ENCODE results near the gene POLR3F. TPM values are rescaled to one million over a fixed set of nuclear protein-coding genes. Genes with fewer than 3 reads are reported as not detected.
"Not testable (repeated sequence)": the region's sequence is repeated elsewhere in the genome, so short reads cannot be mapped to it uniquely, and the experiment has no call there.

Gene POLR3F
- total and polyA plus RNA-seq, 10 donors = 6.7 to 12.0 (median 7.7) TPM

- intact Hi-C loops (cut with DNase I; ENCODE audit: low total_unique reads) = no loop called here
- H3K36me3 ChIP-seq = peaks cover 2 to 89% (median 51%) of the 10 kb centered on the region in 6 donors
- WGBS, 5 donors = 89 to 96% (median 94%) methylated on average over 2 of the region's 2 CpGs
- DNase-seq = no peak
- no peak overlapping the region for H3K4me3 ChIP-seq
- no peaks in the 10 kb centered on the region for H3K27me3 ChIP-seq (replicated peaks in 1 of 7)
- no peak overlapping the region for H3K27ac ChIP-seq
- no peaks in the 10 kb centered on the region for H3K9me3 ChIP-seq
- no peaks in the 10 kb centered on the region for H3K4me1 ChIP-seq
- no peak for TF ChIP-seq POLR2A (IDR thresholded peaks at IDR 0.05)
- TF ChIP-seq POLR2AphosphoS5 (IDR thresholded peaks at IDR 0.05) = no peak
- no peak for TF ChIP-seq CTCF (IDR thresholded peaks at IDR 0.05 in 8 of 11, conservative IDR thresholded peaks at IDR 0.05 in 3 of 11)
Observed at GRCh38 chr20:18523066-18523465, 55.9 kb downstream of the POLR3F start.

- Histone ChIP-seq H3K27me3 (replicated peaks in 1 of 7) (no peaks in the 10 kb centered on the region), H3K9me3 (no peaks in the 10 kb centered on the region), H3K4me3 (no peak overlapping the region), H3K36me3 (peaks cover 2 to 96% (median 66%) of the 10 kb centered on the region in 6 donors), H3K27ac (no peak overlapping the region), H3K4me1 (no peaks in the 10 kb centered on the region)
- DNase-seq = no peak
- WGBS, 5 donors = 97 to 100% (median 100%) methylated on average over 1 of the region's 1 CpG
- no peak for TF ChIP-seq CTCF (IDR thresholded peaks at IDR 0.05 in 8 of 11, conservative IDR thresholded peaks at IDR 0.05 in 3 of 11)
- no peak for TF ChIP-seq POLR2AphosphoS5 (IDR thresholded peaks at IDR 0.05)
- no peak for TF ChIP-seq POLR2A (IDR thresholded peaks at IDR 0.05)
- intact Hi-C loops (cut with DNase I; ENCODE audit: low total_unique reads) = no loop called here
Observed at GRCh38 chr20:18524646-18525045, 57.5 kb downstream of the POLR3F start.

GRCh38 chr20:18526761-18527160, 59.6 kb downstream of the POLR3F start:
- intact Hi-C loops (cut with DNase I; ENCODE audit: low total_unique reads) = not testable (repeated sequence)
- WGBS, 5 donors = 82 to 89% (median 84%) methylated on average over 14 of the region's 14 CpGs

GRCh38 chr20:18527339-18527738, 60.1 kb downstream of the POLR3F start:
- H3K36me3 ChIP-seq = peaks cover 2 to 100% (median 86%) of the 10 kb centered on the region in 6 donors
- intact Hi-C loops (cut with DNase I; ENCODE audit: low total_unique reads) = no loop called here
- no peak overlapping the region for H3K4me3 ChIP-seq
- DNase-seq = no peak
- no peak overlapping the region for H3K27ac ChIP-seq
- H3K27me3 ChIP-seq (replicated peaks in 1 of 7) = no peaks in the 10 kb centered on the region
- no peak for TF ChIP-seq CTCF (IDR thresholded peaks at IDR 0.05 in 8 of 11, conservative IDR thresholded peaks at IDR 0.05 in 3 of 11)
- H3K9me3 ChIP-seq = no peaks in the 10 kb centered on the region
- WGBS, 5 donors = 94 to 99% (median 96%) methylated on average over 2 of the region's 2 CpGs
- no peaks in the 10 kb centered on the region for H3K4me1 ChIP-seq

More at GRCh38 chr20:18526761-18527160, 59.6 kb downstream of the POLR3F start:
- H3K27me3 ChIP-seq (replicated peaks in 1 of 7); H3K4me1 ChIP-seq; H3K27ac ChIP-seq; H3K4me3 ChIP-seq; DNase-seq; H3K9me3 ChIP-seq: not testable (repeated sequence)
- H3K36me3 ChIP-seq = peaks cover 2 to 100% (median 80%) of the 10 kb centered on the region in 6 donors

GRCh38 chr20:18527836-18528235, 60.6 kb downstream of the POLR3F start:
- no peaks in the 10 kb centered on the region for H3K4me1 ChIP-seq
- no peak for TF ChIP-seq POLR2AphosphoS5 (IDR thresholded peaks at IDR 0.05)
- TF ChIP-seq CTCF (IDR thresholded peaks at IDR 0.05 in 8 of 11, conservative IDR thresholded peaks at IDR 0.05 in 3 of 11) = no peak
- no peak for TF ChIP-seq POLR2A (IDR thresholded peaks at IDR 0.05)

More at GRCh38 chr20:18527836-18528235, 60.6 kb downstream of the POLR3F start:
- intact Hi-C loops (cut with DNase I; ENCODE audit: low total_unique reads) = no loop called here
- Histone ChIP-seq H3K9me3 (no peaks in the 10 kb centered on the region), H3K27ac (no peak overlapping the region), H3K27me3 (replicated peaks in 1 of 7) (no peaks in the 10 kb centered on the region), H3K36me3 (peaks cover 2 to 100% (median 91%) of the 10 kb centered on the region in 6 donors), H3K4me3 (no peak overlapping the region)
- 93 to 98% (median 96%) methylated on average over 2 of the region's 2 CpGs for WGBS, 5 donors
- no peak for DNase-seq

Measured in spleen (tissue), 11 donors.